Measurements from ENCODE around the gene SYPL2.
"Not testable (repeated sequence)": the region's sequence is repeated elsewhere in the genome, so short reads cannot be mapped to it uniquely, and the experiment has no call there.

The SYPL2 gene

DNA sequence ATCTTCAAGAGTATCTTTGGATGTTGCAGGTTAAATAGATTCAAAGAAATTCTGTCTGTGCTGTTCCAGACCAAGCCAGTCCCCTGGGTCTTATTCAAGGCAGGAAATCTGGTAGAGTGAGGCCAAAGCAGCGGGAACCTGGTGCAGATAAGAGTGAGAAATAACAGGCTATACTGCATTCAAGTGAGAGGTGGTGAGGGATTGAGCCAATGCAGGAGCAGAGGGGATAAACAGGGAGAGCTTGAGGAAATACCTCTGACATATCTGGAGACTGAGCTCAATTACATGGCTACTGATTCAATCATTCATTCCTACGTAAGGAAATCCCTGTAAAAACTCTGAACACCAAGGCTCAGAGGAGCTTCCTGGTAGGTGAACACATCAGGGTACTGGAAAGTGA is 22.9 kb upstream of the SYPL2 start:
- H3K4me1 ChIP-seq (ENCODE audit: control insufficient read depth, insufficient read depth, low read length) = peaks cover 58% of the 10 kb centered on the region
- H3K4me3 ChIP-seq (ENCODE audit: low read length) = peak overlapping the region; percentile 35
- no peaks in the 10 kb centered on the region for H3K27me3 ChIP-seq (replicated peaks; ENCODE audit: control insufficient read depth, insufficient read depth, low read length)
- H3K36me3 ChIP-seq (ENCODE audit: control insufficient read depth, insufficient read depth, low read length, severe bottlenecking) = no peaks in the 10 kb centered on the region
- H3K9me3 ChIP-seq (ENCODE audit: control insufficient read depth, low read length) = no peaks in the 10 kb centered on the region
- DNase-seq (ENCODE audit: low read depth) = no peak
- H3K9ac ChIP-seq (ENCODE audit: low read length) = peak overlapping the region; percentile 8

DNA sequence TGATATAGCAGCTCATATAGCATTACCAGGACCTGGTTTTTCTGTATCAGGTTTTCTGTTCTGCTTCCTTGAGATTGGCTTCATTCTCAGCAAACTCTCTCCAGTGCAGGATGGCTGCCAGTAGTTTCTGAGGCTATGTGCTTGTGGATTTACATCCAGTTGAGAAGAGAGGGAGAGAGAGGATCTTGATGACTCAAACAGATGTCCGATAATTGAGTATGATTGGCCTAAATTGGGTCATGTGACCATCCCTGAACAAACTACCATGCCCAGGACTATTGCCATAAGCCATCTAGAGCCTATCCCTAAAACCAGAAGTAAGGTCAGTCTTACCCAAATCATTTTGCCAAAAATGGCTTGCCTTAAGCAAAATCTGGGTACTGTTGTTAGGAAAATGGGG is 22.0 kb upstream of the SYPL2 start:
- DNase-seq (ENCODE audit: low read depth) = no peak
- no peaks in the 10 kb centered on the region for H3K9me3 ChIP-seq (ENCODE audit: control insufficient read depth, low read length)
- no peaks in the 10 kb centered on the region for H3K36me3 ChIP-seq (ENCODE audit: control insufficient read depth, insufficient read depth, low read length, severe bottlenecking)
- H3K4me1 ChIP-seq (ENCODE audit: control insufficient read depth, insufficient read depth, low read length) = peaks cover 51% of the 10 kb centered on the region
- peak overlapping the region; percentile 8 for H3K9ac ChIP-seq (ENCODE audit: low read length)
- H3K4me3 ChIP-seq (ENCODE audit: low read length) = peak overlapping the region; percentile 36
- H3K27me3 ChIP-seq (replicated peaks; ENCODE audit: control insufficient read depth, insufficient read depth, low read length) = no peaks in the 10 kb centered on the region

DNA sequence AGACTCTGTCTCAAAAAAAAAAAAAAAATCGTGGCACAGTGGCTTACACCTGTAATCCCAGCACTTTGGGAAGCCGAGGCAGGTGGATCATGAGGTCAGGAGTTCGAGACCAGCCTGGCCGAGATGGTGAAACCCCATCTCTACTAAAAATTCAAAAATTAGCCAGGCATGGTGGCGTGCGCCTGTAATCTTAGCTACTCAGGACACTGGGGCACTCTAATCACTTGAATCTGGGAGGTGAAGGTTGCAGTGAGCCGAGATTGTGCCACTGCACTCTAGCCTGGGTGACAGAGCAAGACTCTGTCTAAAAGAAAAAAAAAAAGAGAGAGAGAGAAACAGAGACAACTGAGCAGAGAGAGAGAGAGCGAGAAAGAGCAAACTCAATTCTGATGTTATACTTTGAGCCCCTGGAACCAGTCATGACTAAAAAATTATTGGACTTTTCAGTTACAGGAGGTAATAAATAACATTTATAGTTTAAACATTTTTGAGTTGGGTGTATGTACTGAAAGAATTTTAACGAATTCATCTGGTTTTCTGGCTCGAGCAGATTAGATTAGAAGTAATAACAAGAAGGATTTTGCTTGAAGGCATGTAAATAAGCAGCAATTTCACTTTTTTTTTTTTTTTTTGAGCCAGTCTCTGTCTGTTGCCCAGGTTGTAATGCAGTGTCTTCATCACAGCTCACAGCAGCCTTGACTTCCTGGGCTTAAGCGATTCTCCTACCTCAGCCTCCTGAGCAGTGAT is 20.2 kb upstream of the SYPL2 start:
- not testable (repeated sequence) for H3K9me3 ChIP-seq (ENCODE audit: control insufficient read depth, low read length); H3K27me3 ChIP-seq (replicated peaks; ENCODE audit: control insufficient read depth, insufficient read depth, low read length); H3K4me3 ChIP-seq (ENCODE audit: low read length); H3K36me3 ChIP-seq (ENCODE audit: control insufficient read depth, insufficient read depth, low read length, severe bottlenecking)
- DNase-seq (ENCODE audit: low read depth) = peak; percentile 22
- peaks cover 35% of the 10 kb centered on the region for H3K4me1 ChIP-seq (ENCODE audit: control insufficient read depth, insufficient read depth, low read length)
- peak overlapping the region; percentile 58 for H3K9ac ChIP-seq (ENCODE audit: low read length)

DNA sequence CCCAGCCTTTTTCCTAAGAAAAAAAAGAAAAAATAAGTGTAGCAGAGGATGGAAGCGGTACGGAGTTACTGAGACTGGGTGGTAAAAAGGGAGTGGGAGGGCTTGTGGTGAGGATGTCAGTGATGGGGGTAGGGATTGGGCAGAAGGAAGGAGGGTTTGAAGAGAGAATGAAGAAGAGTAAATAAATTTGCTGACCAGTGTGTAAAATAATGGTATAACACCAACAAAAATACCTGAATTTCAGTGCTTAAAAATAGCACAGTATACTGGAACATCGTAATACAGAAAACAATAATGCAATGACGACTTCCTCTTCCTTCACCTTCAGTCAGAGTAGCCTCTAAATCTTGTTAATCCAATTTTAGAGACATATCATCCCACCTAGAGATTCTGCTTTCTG is 18.8 kb upstream of the SYPL2 start:
- H3K36me3 ChIP-seq (ENCODE audit: control insufficient read depth, insufficient read depth, low read length, severe bottlenecking) = no peaks in the 10 kb centered on the region
- H3K9me3 ChIP-seq (ENCODE audit: control insufficient read depth, low read length) = no peaks in the 10 kb centered on the region
- H3K9ac ChIP-seq (ENCODE audit: low read length) = no peak overlapping the region
- no peaks in the 10 kb centered on the region for H3K27me3 ChIP-seq (replicated peaks; ENCODE audit: control insufficient read depth, insufficient read depth, low read length)
- H3K4me3 ChIP-seq (ENCODE audit: low read length) = no peak overlapping the region
- H3K4me1 ChIP-seq (ENCODE audit: control insufficient read depth, insufficient read depth, low read length) = peaks cover 21% of the 10 kb centered on the region
- no peak for DNase-seq (ENCODE audit: low read depth)

DNA sequence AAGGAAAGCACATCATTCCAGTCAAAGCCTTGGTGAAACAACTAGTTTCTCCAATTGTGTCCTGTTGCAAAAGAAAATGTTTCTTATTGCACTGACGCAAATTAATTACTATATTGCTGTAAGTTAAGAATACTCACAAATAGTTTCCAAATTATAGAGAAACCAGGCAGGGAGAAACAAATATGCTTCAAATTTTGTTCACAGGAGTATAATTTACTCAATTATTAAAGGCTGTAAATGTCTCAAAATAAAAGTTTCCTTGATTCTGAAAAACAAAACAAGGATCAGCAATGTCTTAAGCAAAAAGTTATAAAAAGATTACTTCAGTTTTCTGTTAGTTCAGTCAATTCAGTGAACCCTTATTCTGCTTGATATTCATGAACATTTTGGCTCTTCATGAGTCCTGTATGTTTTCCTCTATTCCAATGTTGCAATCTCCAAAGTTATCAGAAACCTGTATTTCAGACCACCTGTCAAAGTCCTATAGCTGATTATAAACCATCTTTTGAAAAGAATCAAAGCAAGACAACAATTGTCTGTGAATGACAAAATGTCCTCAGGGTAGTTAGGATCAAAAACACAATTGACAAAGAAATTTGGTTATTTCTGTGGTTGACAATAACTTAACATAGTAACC is 11.7 kb upstream of the SYPL2 start:
- no peak overlapping the region for H3K4me3 ChIP-seq (ENCODE audit: low read length)
- peaks cover 15% of the 10 kb centered on the region for H3K9me3 ChIP-seq (ENCODE audit: control insufficient read depth, low read length)
- no peaks in the 10 kb centered on the region for H3K27me3 ChIP-seq (replicated peaks; ENCODE audit: control insufficient read depth, insufficient read depth, low read length)
- no peak overlapping the region for H3K9ac ChIP-seq (ENCODE audit: low read length)
- H3K4me1 ChIP-seq (ENCODE audit: control insufficient read depth, insufficient read depth, low read length) = no peaks in the 10 kb centered on the region
- no peak for DNase-seq (ENCODE audit: low read depth)
- H3K36me3 ChIP-seq (ENCODE audit: control insufficient read depth, insufficient read depth, low read length, severe bottlenecking) = no peaks in the 10 kb centered on the region

DNA sequence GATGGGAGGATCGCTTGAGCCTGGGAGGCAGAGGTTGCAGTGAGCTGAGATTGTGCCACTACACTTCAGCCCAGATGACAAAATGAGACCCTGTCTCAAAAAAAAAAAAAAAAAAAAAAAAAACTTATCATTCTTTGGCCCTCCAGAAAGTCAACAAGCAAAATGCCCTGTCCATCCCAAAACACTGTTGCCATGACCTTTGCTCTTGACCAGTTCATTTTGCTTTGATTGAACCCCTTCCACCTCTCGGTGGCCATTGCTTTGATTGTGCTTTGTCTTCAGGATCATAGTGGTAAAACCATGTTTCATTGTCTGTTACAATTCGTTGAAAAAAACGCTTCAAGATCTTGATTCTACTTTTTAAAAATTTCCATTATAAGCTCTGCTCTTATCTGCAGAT is 8.5 kb upstream of the SYPL2 start:
- H3K36me3 ChIP-seq (ENCODE audit: control insufficient read depth, insufficient read depth, low read length, severe bottlenecking) = no peaks in the 10 kb centered on the region
- no peak for DNase-seq (ENCODE audit: low read depth)
- H3K4me3 ChIP-seq (ENCODE audit: low read length) = no peak overlapping the region
- H3K4me1 ChIP-seq (ENCODE audit: control insufficient read depth, insufficient read depth, low read length) = no peaks in the 10 kb centered on the region
- H3K9ac ChIP-seq (ENCODE audit: low read length) = no peak overlapping the region
- H3K9me3 ChIP-seq (ENCODE audit: control insufficient read depth, low read length) = peaks cover 15% of the 10 kb centered on the region
- H3K27me3 ChIP-seq (replicated peaks; ENCODE audit: control insufficient read depth, insufficient read depth, low read length) = no peaks in the 10 kb centered on the region

DNA sequence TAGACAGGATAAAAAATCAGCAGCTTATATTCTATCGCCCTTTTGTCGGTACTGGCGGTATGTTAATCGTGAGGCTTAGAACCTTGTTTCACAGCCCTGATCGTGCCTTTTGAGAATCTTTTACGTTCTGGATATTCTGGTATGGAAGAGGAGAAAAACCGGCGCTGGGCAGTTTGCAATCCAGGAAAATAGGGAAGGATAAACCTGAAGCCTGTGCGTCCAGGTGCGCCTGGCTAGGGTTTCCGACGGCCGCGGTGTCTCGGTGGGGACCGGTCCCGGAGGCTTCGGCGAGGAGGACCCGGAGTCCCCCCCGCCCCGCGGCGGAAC is 258 bp upstream of the SYPL2 start:
- Histone ChIP-seq H3K4me3 (ENCODE audit: low read length) (peak overlapping the region; percentile 93), H3K9ac (ENCODE audit: low read length) (peak overlapping the region; percentile 98), H3K36me3 (ENCODE audit: control insufficient read depth, insufficient read depth, low read length, severe bottlenecking) (peaks cover 6% of the 10 kb centered on the region), H3K4me1 (ENCODE audit: control insufficient read depth, insufficient read depth, low read length) (peaks cover 12% of the 10 kb centered on the region), H3K9me3 (ENCODE audit: control insufficient read depth, low read length) (no peaks in the 10 kb centered on the region), H3K27me3 (replicated peaks; ENCODE audit: control insufficient read depth, insufficient read depth, low read length) (no peaks in the 10 kb centered on the region)
- no peak for DNase-seq (ENCODE audit: low read depth)

DNA sequence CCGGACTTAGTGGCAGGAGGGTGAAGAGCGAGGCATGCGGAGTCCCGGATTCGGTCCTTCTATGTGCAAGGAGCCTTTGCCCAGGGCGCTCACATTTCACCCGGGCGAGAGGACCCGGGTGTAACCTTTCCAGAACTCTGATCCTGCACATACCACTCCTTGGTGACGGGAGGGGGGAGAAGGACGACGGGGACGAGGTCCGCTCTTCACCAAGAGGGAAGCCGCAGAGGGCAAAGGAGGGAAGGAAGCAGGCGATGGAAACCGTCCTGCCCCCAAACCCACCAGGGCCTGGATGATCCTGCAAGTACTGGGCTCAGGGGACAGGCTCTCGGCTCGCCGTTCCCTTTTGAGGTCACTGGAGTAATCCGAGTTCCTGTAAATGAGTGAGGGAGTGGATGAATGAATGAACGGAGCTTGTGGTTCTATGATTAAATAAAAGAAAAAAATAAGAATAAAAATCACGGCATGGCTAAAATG is 993 bp downstream of the SYPL2 start:
- Histone ChIP-seq H3K36me3 (ENCODE audit: control insufficient read depth, insufficient read depth, low read length, severe bottlenecking) (peaks cover 6% of the 10 kb centered on the region), H3K9me3 (ENCODE audit: control insufficient read depth, low read length) (no peaks in the 10 kb centered on the region), H3K27me3 (replicated peaks; ENCODE audit: control insufficient read depth, insufficient read depth, low read length) (no peaks in the 10 kb centered on the region), H3K9ac (ENCODE audit: low read length) (peak overlapping the region; percentile 82), H3K4me1 (ENCODE audit: control insufficient read depth, insufficient read depth, low read length) (peaks cover 12% of the 10 kb centered on the region), H3K4me3 (ENCODE audit: low read length) (peak overlapping the region; percentile 93)
- no peak for DNase-seq (ENCODE audit: low read depth)

DNA sequence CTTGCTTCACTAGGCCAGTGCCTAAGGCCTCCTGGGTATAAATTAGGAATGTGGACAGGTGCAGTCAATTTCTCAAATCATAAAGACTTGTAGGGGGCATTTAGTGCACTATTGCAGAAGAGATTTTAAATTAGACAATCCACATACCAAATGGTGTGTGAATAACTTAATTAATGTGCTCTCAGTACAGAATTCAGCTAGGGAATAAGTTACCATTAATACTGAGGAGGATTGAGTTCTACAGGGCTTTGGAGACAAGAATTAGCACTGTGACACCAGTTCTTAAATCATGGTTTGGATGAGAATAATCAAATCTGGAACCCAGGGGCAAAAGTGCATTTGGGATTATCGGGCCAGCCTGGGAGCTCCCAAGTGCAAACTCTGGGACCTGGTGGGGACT is 1.7 kb downstream of the SYPL2 start:
- Histone ChIP-seq H3K9me3 (ENCODE audit: control insufficient read depth, low read length) (no peaks in the 10 kb centered on the region), H3K36me3 (ENCODE audit: control insufficient read depth, insufficient read depth, low read length, severe bottlenecking) (peaks cover 6% of the 10 kb centered on the region), H3K9ac (ENCODE audit: low read length) (peak overlapping the region; percentile 82), H3K27me3 (replicated peaks; ENCODE audit: control insufficient read depth, insufficient read depth, low read length) (no peaks in the 10 kb centered on the region), H3K4me1 (ENCODE audit: control insufficient read depth, insufficient read depth, low read length) (peaks cover 12% of the 10 kb centered on the region), H3K4me3 (ENCODE audit: low read length) (peak overlapping the region; percentile 93)
- no peak for DNase-seq (ENCODE audit: low read depth)

DNA sequence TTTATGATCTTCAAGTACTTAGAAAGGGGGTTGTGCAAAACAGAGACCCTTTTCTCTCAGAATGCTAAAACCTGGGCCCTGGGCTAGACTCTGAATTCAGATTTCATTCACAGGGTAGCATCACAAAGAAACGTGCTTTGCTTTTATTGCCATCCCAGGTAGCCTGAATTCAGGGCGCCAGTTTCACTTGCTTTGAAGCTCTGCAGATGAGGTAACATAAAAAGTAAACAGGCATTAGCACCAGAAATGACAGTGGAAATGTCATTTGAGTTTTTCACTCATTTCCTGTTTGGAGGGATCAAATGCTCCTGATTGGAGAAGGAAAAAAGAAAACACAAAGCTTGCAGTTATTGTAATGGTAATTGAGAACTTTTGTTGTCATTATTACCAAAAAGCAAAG is 2.6 kb downstream of the SYPL2 start:
- peak overlapping the region; percentile 82 for H3K9ac ChIP-seq (ENCODE audit: low read length)
- H3K9me3 ChIP-seq (ENCODE audit: control insufficient read depth, low read length) = no peaks in the 10 kb centered on the region
- H3K27me3 ChIP-seq (replicated peaks; ENCODE audit: control insufficient read depth, insufficient read depth, low read length) = no peaks in the 10 kb centered on the region

DNA sequence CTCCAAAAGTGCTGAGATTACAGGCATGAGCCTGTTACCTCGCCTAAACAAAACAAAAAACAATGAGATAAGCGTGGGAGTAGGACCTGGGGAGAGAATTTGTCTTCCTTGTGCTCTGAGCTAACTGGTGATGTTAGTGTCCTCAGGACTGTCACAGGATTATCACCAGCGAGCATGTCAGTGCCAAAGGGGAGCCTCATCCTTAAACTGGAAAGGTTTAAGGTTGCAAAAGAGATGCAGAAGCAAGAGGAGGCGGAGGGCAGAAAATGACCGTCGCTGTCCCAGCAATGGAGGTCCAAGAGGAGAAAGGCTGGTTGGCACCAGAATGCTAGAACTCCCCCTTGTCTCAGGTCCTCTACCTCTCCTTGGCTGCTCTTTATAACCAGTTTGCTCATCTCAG is 3.9 kb downstream of the SYPL2 start:
- H3K27me3 ChIP-seq (replicated peaks; ENCODE audit: control insufficient read depth, insufficient read depth, low read length) = no peaks in the 10 kb centered on the region
- no peaks in the 10 kb centered on the region for H3K9me3 ChIP-seq (ENCODE audit: control insufficient read depth, low read length)

More for the DNA sequence above, 2.6 kb downstream of the SYPL2 start:
- H3K4me3 ChIP-seq (ENCODE audit: low read length) = peak overlapping the region; percentile 93
- no peak for DNase-seq (ENCODE audit: low read depth)
- peaks cover 12% of the 10 kb centered on the region for H3K4me1 ChIP-seq (ENCODE audit: control insufficient read depth, insufficient read depth, low read length)
- H3K36me3 ChIP-seq (ENCODE audit: control insufficient read depth, insufficient read depth, low read length, severe bottlenecking) = peaks cover 6% of the 10 kb centered on the region

More for the DNA sequence above, 3.9 kb downstream of the SYPL2 start:
- H3K4me1 ChIP-seq (ENCODE audit: control insufficient read depth, insufficient read depth, low read length) = peaks cover 7% of the 10 kb centered on the region
- H3K36me3 ChIP-seq (ENCODE audit: control insufficient read depth, insufficient read depth, low read length, severe bottlenecking) = peaks cover 9% of the 10 kb centered on the region
- no peak overlapping the region for H3K4me3 ChIP-seq (ENCODE audit: low read length)
- no peak for DNase-seq (ENCODE audit: low read depth)
- H3K9ac ChIP-seq (ENCODE audit: low read length) = no peak overlapping the region

Measured in adipocyte (in vitro differentiated cells).